HG03025 (cell line): ENCODE results near the gene TRDMT1.

Source experiments
- ATAC-seq: cut with Tn5 transposase; IDR thresholded peaks from one replicate; pipeline ENCODE4 v1.9.1; 2021; ENCODE audit warnings: mild to moderate bottlenecking, moderate library complexity; ENCODE audit not compliant: unreplicated experiment, low FRiP score

The TRDMT1 gene

DNA sequence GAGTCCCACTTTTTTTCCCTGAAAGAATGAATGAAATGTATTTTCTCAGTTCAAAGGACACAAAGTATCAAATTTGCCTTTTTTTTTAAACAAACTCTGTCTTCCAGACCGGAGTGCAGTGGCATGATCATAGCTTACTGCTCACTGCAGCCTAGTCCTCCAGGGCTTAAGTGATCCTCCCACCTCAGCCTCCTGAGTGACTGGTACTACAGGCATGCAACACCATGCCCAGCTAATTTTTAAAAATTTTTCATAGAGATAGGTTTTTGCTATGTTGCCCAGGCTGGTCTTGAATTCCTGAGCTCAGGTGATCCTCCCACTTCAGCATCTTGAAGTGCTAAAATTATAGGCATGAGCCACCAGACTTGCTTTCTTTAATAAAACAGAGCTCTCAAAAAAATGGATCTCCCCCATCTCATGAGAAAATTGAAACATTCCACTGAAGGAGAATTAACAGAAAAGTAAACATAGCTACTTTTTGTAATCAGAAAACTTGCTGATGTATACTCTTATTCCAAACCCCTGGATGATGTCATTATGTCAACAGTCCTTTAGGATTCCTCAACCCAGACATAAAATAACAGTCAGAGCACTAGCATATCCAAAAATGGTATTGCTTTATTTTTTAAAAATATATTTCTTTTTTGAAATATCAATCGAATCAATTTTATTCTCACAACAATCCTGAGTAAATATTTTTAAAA, 12.3 kb upstream of the TRDMT1 start:
- no peak for ATAC-seq

DNA sequence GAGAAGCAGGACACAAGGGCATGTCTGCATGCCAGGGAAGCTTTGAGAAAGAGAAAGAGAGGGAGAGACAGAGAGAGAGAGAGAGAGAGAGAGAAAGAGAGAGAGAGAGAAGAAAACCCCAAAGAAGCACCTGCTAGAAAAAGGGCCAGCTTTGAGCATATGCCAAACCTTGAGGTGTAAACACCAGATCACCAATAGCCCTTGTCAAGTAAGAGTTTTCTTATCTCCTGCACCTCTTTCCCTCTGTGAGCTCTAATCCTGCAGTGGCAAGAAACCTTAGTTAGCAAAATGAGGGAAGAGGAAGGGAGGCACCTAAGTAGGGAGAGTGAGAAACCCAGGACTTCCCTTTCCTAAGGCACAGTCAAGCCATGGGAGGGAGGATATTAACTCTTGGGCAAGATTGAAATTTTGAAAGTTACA, 11.3 kb upstream of the TRDMT1 start:
- ATAC-seq: no peak

- no peak for ATAC-seq
These were observed 8.9 kb upstream of the TRDMT1 start for GRCh38 chr10:17210361-17210760.

- no peak for ATAC-seq
These were observed 8.4 kb upstream of the TRDMT1 start for GRCh38 chr10:17209881-17210280.

- ATAC-seq: no peak
These were observed 7.8 kb upstream of the TRDMT1 start for GRCh38 chr10:17209302-17209701.

GRCh38 chr10:17208476-17208875, 7.0 kb upstream of the TRDMT1 start:
- no peak for ATAC-seq

DNA sequence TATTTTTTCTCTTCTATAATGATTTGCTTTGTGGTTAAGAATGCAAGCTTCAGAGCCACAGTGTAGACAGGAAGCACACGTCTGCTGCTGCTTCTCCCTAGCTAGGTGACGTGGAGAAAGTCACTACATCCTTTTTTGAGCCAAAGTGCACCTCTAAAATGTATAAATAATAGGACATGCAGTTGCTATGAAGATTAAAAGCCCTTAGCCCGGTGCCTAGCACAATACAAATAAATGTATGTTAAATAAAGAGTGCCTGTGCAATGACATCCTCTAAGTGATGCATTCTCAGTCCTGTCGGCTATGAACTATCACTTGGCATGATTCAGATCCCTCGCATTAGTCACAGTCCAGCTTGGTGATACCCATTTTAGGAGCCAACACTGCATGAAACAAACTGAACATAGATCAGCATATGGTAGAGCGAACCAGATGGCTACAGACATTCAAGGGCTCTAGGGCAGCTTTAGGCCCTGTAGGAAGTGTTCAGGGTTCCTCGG, 4.8 kb upstream of the TRDMT1 start:
- no peak for ATAC-seq

GRCh38 chr10:17203416-17203815, 1.9 kb upstream of the TRDMT1 start:
- no peak for ATAC-seq

DNA sequence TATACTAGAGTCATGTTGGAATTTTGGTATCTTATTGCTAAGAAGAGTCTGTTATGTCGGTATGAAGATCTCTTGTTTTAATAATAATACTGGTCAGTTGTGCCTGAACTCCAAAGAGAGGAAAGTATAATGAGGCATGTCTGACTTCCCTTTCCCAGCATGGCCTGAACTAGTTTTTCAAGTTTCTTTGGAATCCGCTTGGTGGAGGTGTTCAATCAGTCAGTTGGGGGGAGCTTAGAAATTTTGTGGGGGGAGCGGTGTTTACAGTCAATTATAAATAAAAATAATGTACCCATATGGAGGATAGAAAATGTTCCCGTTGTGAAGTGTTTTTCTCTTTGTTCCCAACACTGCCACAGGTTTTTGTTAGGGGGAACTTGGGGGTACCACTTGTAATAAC, 1.5 kb upstream of the TRDMT1 start:
- no peak for ATAC-seq

DNA sequence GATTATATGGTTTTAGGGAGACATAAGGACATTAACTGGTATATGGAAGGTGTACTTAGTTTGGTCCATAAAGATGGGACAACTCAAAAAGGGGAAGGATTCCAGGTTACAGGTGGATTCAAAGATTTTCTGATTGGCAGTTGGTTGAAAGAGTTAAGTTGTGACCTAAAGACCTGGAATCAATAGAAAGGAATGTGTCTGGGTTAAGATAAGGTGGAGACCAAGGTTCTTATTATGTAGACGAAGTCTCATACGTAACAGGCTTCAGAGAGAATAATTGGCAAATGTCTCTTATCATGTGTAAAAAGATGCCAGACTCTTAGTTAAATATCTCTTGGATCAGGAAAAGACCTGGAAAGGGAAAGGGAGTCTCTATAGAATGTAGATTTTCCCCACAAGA, 1.0 kb upstream of the TRDMT1 start:
- ATAC-seq: no peak

GRCh38 chr10:17201794-17202116, 283 bp upstream of the TRDMT1 start:
- no peak for ATAC-seq

DNA sequence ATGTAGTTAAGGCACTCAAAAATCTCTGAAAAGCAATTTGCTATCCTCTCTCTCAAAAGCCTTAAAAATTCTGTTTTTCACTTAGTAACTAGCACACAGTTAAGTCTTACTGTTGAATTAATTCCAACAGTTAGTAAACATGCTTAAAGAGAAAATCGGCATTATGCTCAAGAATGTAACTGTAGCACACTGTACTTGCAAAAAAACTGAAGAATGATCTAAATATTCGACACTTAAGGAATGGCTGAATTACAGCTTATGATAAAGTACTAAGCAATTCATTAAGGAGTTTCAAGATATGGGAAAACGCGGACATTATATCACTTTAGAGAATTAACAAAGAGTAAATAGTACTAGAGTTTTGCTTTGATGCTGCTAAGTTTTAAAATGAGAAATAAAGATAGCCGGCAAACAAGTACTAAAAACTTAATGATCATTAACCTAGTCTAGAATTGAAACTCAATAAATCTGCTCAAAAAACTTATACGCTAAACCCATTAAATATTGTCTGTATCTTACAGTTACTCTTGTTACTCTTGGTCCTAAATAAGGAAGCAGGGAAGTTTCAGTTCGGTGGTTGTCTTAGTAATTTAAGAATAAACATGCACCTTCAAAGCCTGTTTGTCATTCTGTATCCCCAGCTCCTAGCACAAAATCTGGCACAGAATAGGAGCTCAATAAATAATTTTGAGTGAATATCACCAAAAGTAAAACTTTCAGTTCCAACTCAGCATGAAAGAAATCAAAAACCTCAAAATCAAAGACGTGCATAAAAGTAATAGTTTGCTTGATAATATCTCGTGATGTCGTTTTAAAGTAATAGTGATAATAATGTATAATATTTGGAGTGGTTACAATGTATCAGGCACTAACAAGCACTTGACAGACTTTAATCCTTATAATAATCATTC, 1.2 kb downstream of the TRDMT1 start:
- ATAC-seq: no peak

GRCh38 chr10:17199351-17199804, 2.1 kb downstream of the TRDMT1 start:
- no peak for ATAC-seq

GRCh38 chr10:17196573-17196972, 4.9 kb downstream of the TRDMT1 start:
- ATAC-seq: no peak

GRCh38 chr10:17196045-17196444, 5.4 kb downstream of the TRDMT1 start:
- no peak for ATAC-seq

GRCh38 chr10:17195083-17195482, 6.4 kb downstream of the TRDMT1 start:
- no peak for ATAC-seq

DNA sequence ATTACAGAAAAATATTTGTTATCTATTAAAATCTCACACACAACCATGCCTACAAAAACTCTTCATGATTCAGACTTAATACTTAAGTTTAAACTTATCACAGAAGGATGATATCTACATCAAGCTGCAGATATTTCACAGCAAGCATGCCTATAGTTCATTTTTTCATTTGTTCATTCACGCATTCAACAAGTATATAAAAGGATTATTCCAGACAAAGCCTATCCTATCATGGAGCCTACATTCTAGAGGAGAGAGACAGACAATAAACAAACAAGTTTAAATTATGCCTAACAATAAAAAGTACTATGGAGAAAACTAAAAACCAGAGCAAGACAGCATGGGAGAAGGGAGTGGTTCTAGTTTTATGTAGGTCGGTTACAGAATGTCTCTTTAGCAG, 10.9 kb downstream of the TRDMT1 start:
- ATAC-seq: no peak

DNA sequence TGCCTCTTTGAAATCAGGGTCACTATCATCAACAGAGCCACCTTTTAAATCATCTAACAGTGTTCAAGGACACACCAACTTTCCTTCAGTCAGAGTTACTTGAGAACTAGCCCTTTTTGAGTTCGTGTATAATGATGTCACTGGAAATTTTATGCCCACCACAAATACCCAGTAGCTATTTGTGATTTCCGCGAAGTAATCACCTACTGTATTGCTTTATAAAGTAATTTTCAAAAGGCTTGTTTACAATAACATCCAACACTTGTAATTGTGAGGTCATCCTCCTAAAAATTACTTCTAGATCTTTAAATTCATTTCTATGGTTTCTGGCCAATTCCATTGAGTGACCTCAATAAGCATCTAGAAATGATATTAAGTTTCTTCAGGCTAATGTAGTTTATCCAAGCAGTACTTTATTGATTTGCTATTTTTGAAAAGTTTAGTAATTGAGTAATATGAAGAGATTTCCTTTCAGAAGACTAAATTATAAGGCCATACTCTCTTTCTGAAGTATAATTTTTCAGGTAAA, 12.8 kb downstream of the TRDMT1 start:
- ATAC-seq: no peak

- no peak for ATAC-seq
These were observed 15.6 kb downstream of the TRDMT1 start for GRCh38 chr10:17185873-17186272.

DNA sequence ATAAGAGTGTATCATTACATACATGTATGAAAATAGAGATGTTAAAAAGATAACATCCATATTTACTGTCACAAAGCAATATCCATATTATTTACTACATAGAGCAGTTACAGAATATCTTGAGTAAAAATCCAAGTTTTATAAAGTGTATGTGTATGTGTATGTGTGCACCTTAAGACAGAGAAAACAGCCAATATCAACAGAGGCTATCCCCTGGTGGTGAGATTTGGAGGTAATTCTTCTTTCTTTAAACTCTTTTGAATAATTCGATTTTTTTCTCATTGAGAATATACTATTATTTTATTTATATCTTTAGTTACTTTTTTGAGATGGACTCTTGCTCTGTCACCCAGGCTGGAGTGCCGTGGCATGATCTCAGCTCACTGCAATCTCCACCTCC, 18.4 kb downstream of the TRDMT1 start:
- ATAC-seq: no peak

- no peak for ATAC-seq
These were observed 19.7 kb downstream of the TRDMT1 start for GRCh38 chr10:17181751-17182150.
